ENCODE data around the gene HDAC9.

- no peak for TF ChIP-seq POLR2A (IDR thresholded peaks at IDR 0.05; ENCODE audit: low read length)
- no peak for TF ChIP-seq GATA1 (IDR thresholded peaks at IDR 0.05; ENCODE audit: low read depth, low read length)
Measured at GRCh38 chr7:18656362-18656761, 160.8 kb downstream of the HDAC9 start.

Measured in erythroblast (primary cell).